Measurements from ENCODE around the gene MTHFD1L. TPM values are rescaled to one million over a fixed set of nuclear protein-coding genes. Genes with fewer than 3 reads are reported as not detected.

The MTHFD1L gene
- total and polyA plus RNA-seq, 2 donors (not counting 1 experiment from before 2014, with no cell fraction given) = 36.1 to 48.9 TPM

DNA sequence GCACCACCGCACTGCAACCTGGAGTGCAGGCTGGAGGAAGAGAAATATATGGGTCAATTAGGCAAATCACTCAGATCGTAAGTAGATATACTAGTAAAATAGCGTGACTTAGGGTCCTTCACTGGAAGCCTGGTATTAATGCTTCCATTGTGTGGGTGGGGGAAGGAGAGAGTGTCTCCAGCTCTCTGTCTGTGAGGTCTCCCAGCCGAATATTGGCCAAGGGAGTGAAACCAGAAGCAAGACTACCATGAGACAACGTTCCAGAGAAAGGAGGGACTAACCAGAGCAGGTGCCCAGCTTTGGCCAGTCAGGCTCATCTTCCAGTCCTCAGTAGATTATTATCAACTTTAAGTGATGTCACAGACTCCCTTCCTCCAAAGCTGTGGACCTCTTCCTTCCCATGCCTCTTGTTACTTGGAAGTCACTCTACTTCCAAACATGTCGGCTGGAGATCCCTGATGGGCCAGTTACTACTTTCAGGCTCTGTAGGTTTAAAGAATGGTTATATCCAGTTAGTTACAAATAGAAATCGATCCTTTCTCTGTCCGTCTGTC lies 28.8 kb downstream of the MTHFD1L start:
- no peaks in the 10 kb centered on the region for H3K9me3 ChIP-seq (ENCODE audit: control insufficient read depth, insufficient read depth, low read depth, low read length)
- no peaks in the 10 kb centered on the region for H4K20me1 ChIP-seq (ENCODE audit: control insufficient read depth, extremely low read depth, insufficient read depth, low read length)
- H3K9ac ChIP-seq (ENCODE audit: insufficient read depth, low read length) = no peak overlapping the region
- peak overlapping the region; percentile 32 for H3K27ac ChIP-seq (ENCODE audit: insufficient read depth, low read length)
- no peaks in the 10 kb centered on the region for H3K27me3 ChIP-seq (ENCODE audit: control insufficient read depth, insufficient read depth, low read length)
- H3K4me1 ChIP-seq (ENCODE audit: control insufficient read depth, extremely low read depth, insufficient read depth, low read length) = peaks cover 12% of the 10 kb centered on the region
- H2AFZ ChIP-seq (ENCODE audit: low read length) = no peak overlapping the region
- H3K4me2 ChIP-seq (ENCODE audit: extremely low read depth, insufficient read depth, low read length) = no peak overlapping the region
- DNase-seq (ENCODE audit: low read depth in 2 of 2) = no peak
- no peak overlapping the region for H3K4me3 ChIP-seq (replicated peaks in 1 of 4; ENCODE audit: control extremely low read depth in 1 of 4, insufficient read depth in 1 of 4, low read depth in 3 of 4, low read length in 4 of 4)
- no peaks in the 10 kb centered on the region for H3K79me2 ChIP-seq (ENCODE audit: control insufficient read depth, insufficient read depth, low read length)
- H3K36me3 ChIP-seq (ENCODE audit: control insufficient read depth, insufficient read depth, low read length) = no peaks in the 10 kb centered on the region
- TF ChIP-seq EZH2 (IDR thresholded peaks at IDR 0.05; ENCODE audit: low read length, missing control alignments) (no peak), CTCF (conservative IDR thresholded peaks at IDR 0.05 in 1 of 2, IDR thresholded peaks at IDR 0.05 in 1 of 2; ENCODE audit: low read depth in 1 of 2, low read length in 2 of 2) (no peak)

DNA sequence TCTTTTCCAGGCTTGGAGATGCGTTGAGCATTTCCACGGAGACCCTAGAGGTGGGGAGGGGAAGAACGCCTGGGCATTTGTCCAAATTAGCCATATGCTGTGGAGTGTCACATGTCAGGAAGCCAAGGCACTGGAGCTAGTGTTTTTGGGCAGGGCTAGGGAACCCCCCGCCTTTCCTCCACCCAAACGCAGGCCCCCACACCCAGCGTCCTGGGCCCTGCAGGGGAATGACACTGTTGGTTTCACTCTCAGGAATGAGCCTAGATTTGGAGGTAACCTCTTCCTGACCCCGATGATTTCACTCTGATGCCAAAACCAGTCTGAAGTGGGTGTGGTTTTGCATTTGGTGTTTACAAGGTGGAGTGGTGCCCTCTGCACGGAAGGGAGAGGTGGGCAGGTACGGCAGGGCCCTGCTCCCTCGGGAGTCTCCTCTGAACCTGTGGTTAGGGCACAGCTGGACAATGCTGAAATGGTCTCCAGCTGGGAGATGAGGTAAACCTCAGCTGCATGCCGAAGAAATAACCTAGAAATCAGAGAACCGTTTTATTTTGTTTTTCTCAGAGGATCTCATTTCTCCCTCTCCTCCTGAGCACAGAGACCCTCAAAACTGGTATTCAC lies 29.5 kb downstream of the MTHFD1L start:
- Histone ChIP-seq H3K4me2 (ENCODE audit: extremely low read depth, insufficient read depth, low read length) (peak overlapping the region; percentile 1), H2AFZ (ENCODE audit: low read length) (no peak overlapping the region), H3K4me3 (replicated peaks in 1 of 4; ENCODE audit: control extremely low read depth in 1 of 4, insufficient read depth in 1 of 4, low read depth in 3 of 4, low read length in 4 of 4) (peak overlapping the region in 2 of 4 experiments; percentile 20 to 23), H3K27me3 (ENCODE audit: control insufficient read depth, insufficient read depth, low read length) (no peaks in the 10 kb centered on the region), H3K27ac (ENCODE audit: insufficient read depth, low read length) (peak overlapping the region; percentile 10), H3K36me3 (ENCODE audit: control insufficient read depth, insufficient read depth, low read length) (no peaks in the 10 kb centered on the region), H3K9ac (ENCODE audit: insufficient read depth, low read length) (no peak overlapping the region), H4K20me1 (ENCODE audit: control insufficient read depth, extremely low read depth, insufficient read depth, low read length) (no peaks in the 10 kb centered on the region), H3K4me1 (ENCODE audit: control insufficient read depth, extremely low read depth, insufficient read depth, low read length) (peaks cover 12% of the 10 kb centered on the region), H3K9me3 (ENCODE audit: control insufficient read depth, insufficient read depth, low read depth, low read length) (no peaks in the 10 kb centered on the region), H3K79me2 (ENCODE audit: control insufficient read depth, insufficient read depth, low read length) (no peaks in the 10 kb centered on the region)
- peak; percentile 63 to 72 for DNase-seq (ENCODE audit: low read depth in 2 of 2)
- TF ChIP-seq EZH2 (IDR thresholded peaks at IDR 0.05; ENCODE audit: low read length, missing control alignments) (no peak), CTCF (conservative IDR thresholded peaks at IDR 0.05 in 1 of 2, IDR thresholded peaks at IDR 0.05 in 1 of 2; ENCODE audit: low read depth in 1 of 2, low read length in 2 of 2) (peak in 1 of 2 donors; percentile 10)

DNA sequence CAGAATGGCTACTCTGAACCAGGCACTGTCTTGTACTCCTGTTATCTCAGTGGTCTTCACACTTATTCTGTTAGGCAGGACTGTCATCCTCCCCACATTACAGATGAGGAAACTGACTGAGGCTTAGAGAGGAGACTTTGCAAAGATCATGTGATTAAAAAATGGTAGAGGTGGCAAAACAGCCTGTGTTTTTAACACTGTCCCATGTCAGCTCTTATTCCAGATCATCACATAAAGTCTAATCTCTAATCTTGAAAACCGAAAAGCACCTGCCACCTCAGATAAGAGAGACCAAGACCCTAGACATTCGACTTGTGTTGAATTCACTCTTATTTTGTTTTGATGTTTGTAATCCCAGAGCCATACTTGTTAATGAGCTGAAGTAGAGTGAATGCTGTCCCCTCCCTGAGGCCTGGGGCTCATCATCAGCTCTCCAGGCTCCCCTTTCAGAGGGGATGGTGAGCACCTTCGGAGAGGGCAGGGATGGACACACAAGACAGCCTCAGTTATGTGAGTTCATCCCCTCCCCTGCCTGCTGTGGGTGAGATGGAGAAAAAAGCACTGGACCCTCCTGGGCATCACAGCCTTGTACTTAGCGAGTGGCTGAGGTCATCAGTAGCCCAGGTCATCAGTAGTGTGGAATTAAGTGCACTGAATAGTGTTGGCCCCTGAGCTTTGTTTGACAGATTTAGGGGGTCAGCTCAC lies 30.6 kb downstream of the MTHFD1L start:
- H3K4me1 ChIP-seq (ENCODE audit: control insufficient read depth, extremely low read depth, insufficient read depth, low read length) = peaks cover 12% of the 10 kb centered on the region
- no peak overlapping the region for H3K4me3 ChIP-seq (replicated peaks in 1 of 4; ENCODE audit: control extremely low read depth in 1 of 4, insufficient read depth in 1 of 4, low read depth in 3 of 4, low read length in 4 of 4)
- DNase-seq (ENCODE audit: low read depth in 2 of 2) = no peak
- H3K79me2 ChIP-seq (ENCODE audit: control insufficient read depth, insufficient read depth, low read length) = no peaks in the 10 kb centered on the region
- no peaks in the 10 kb centered on the region for H3K36me3 ChIP-seq (ENCODE audit: control insufficient read depth, insufficient read depth, low read length)
- no peaks in the 10 kb centered on the region for H3K9me3 ChIP-seq (ENCODE audit: control insufficient read depth, insufficient read depth, low read depth, low read length)
- no peak overlapping the region for H3K4me2 ChIP-seq (ENCODE audit: extremely low read depth, insufficient read depth, low read length)
- H3K9ac ChIP-seq (ENCODE audit: insufficient read depth, low read length) = no peak overlapping the region
- TF ChIP-seq EZH2 (IDR thresholded peaks at IDR 0.05; ENCODE audit: low read length, missing control alignments) (no peak), CTCF (conservative IDR thresholded peaks at IDR 0.05 in 1 of 2, IDR thresholded peaks at IDR 0.05 in 1 of 2; ENCODE audit: low read depth in 1 of 2, low read length in 2 of 2) (no peak)
- no peaks in the 10 kb centered on the region for H4K20me1 ChIP-seq (ENCODE audit: control insufficient read depth, extremely low read depth, insufficient read depth, low read length)
- H3K27me3 ChIP-seq (ENCODE audit: control insufficient read depth, insufficient read depth, low read length) = no peaks in the 10 kb centered on the region
- no peak overlapping the region for H3K27ac ChIP-seq (ENCODE audit: insufficient read depth, low read length)
- H2AFZ ChIP-seq (ENCODE audit: low read length) = no peak overlapping the region

Measured in fibroblast of lung (primary cell).